Common myeloid progenitor, CD34-positive (primary cell): ENCODE data around the gene ALOX5AP.

Experiments used
- CTCF ChIA-PET: fragments of 350-600 bp; sonication (Branson Sonifier 250); formaldehyde crosslinking; loops from one replicate; lab custom pipeline; 2021; ENCODE audit warnings: antibody characterized with exemption; lab: Charles Lee
- POLR2A ChIA-PET: fragments of 350-600 bp; sonication (Branson Sonifier 250); formaldehyde crosslinking; loops from one replicate; lab custom pipeline; 2021; ENCODE audit warnings: antibody characterized with exemption; lab: Charles Lee
- DNase-seq, 3 donors: peaks; one replicate each; pipeline versions ENCODE4 v3.0.0 to v3.0.0-alpha.2; 2013
- H3K27ac ChIP-seq, 2 experiments: 1 replicate in 1 of 2; 2 replicates in 1 of 2; pipeline ENCODE4 v1.7.0; 2013; ENCODE audit warnings: inconsistent platforms in 2 of 2, low read length in 2 of 2, mild to moderate bottlenecking in 2 of 2, low read depth in 1 of 2, moderate library complexity in 1 of 2; ENCODE audit not compliant: severe bottlenecking in 2 of 2, insufficient read depth in 1 of 2, poor library complexity in 1 of 2
- H3K27me3 ChIP-seq, 5 experiments: replicated peaks in 2 of 5; 1 replicate in 3 of 5; 2 replicates in 2 of 5; pipeline versions ENCODE4 v1.6.1 to v1.7.0; 2013; ENCODE audit warnings: low read length in 4 of 5, mild to moderate bottlenecking in 2 of 5, moderate library complexity in 2 of 5, inconsistent platforms in 1 of 5; ENCODE audit not compliant: insufficient read depth in 5 of 5, control insufficient read depth in 4 of 5
- H3K36me3 ChIP-seq, 4 experiments: 1 replicate in 2 of 4; 2 replicates in 2 of 4; pipeline versions ENCODE4 v1.6.1 to v1.7.0; 2013; ENCODE audit warnings: low read length in 3 of 4, control low read depth in 1 of 4, mild to moderate bottlenecking in 1 of 4; ENCODE audit not compliant: control insufficient read depth in 4 of 4, insufficient read depth in 4 of 4
- H3K4me1 ChIP-seq, 4 experiments: 1 replicate in 3 of 4; 2 replicates in 1 of 4; pipeline versions ENCODE4 v1.6.1 to v1.7.1; 2013; ENCODE audit warnings: low read length in 3 of 4, mild to moderate bottlenecking in 3 of 4, control low read depth in 1 of 4, inconsistent platforms in 1 of 4, moderate library complexity in 1 of 4; ENCODE audit not compliant: control insufficient read depth in 4 of 4, insufficient read depth in 4 of 4; ENCODE audit errors: control extremely low read depth in 1 of 4
- H3K4me3 ChIP-seq, 7 experiments: 1 replicate in 4 of 7; 2 replicates in 3 of 7; pipeline versions ENCODE4 v1.5.1 to v1.7.0; 2013; ENCODE audit warnings: mild to moderate bottlenecking in 7 of 7, low read length in 6 of 7, moderate library complexity in 6 of 7, inconsistent platforms in 2 of 7, low read depth in 2 of 7, control low read depth in 1 of 7; ENCODE audit not compliant: insufficient read depth in 4 of 7, control insufficient read depth in 1 of 7; ENCODE audit errors: extremely low read depth in 1 of 7
- H3K9me3 ChIP-seq, 5 experiments: 1 replicate in 4 of 5; 2 replicates in 1 of 5; pipeline versions ENCODE4 v1.6.1 to v1.7.1; 2013; ENCODE audit warnings: low read length in 4 of 5, mild to moderate bottlenecking in 2 of 5, inconsistent platforms in 1 of 5, low read depth in 1 of 5, moderate library complexity in 1 of 5; ENCODE audit not compliant: control insufficient read depth in 4 of 5, insufficient read depth in 2 of 5; ENCODE audit errors: control extremely low read depth in 1 of 5
- WGBS: methylation state at CpG from one replicate; pipeline ENCODE4 v1.1.5; 2013; ENCODE audit not compliant: insufficient coverage; 5-methylcytosine and 5-hydroxymethylcytosine counted together

The ALOX5AP gene

GRCh38 chr13:30806784-30807183, 71.4 kb downstream of the ALOX5AP start:
- ChIA-PET POLR2A (interaction anchor here (0.8 kb wide), 1 partner anchor 69 kb away, joined by 3 read pairs; no protein-coding TSS in a partner anchor), CTCF (interaction anchor here (1.0 to 3.4 kb wide), 5 partner anchors 10 to 190 kb away, joined by 3 to 14 read pairs (median 5); no protein-coding TSS in a partner anchor)
- peaks cover 0 to 13% (median 9%) of the 10 kb centered on the region in 4 experiments for H3K4me1 ChIP-seq
- no peaks in the 10 kb centered on the region for H3K9me3 ChIP-seq
- DNase-seq: peak; percentile 42 to 78 (median 69)
- H3K36me3 ChIP-seq: no peaks in the 10 kb centered on the region
- no peaks in the 10 kb centered on the region for H3K27me3 ChIP-seq
- WGBS: 0% methylated on average over 1 of the region's 3 CpGs
- H3K27ac ChIP-seq: no peak overlapping the region
- H3K4me3 ChIP-seq: no peak overlapping the region

DNA sequence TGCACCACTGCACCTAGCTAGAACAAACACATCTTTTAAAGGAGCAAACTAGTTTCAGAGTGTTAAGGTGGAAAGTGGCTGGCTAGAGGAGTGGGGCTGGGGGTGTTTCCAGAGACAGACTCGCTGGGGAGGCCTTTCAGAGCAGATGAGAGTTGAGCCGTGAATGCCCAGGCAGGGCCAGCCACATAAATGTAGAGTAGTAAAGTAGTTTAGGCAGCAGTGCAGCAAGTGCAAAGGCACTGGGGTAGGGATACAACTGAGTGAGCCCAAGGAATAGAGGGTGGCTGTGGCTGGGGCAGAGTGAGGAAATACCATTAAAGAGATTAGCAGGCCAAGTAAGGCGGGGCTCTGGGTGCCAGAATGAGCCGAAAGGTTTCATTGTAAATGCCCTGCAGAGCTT, 72.0 kb downstream of the ALOX5AP start:
- no peak overlapping the region for H3K4me3 ChIP-seq
- POLR2A ChIA-PET: interaction anchor here (0.8 kb wide), 1 partner anchor 70 kb away, joined by 3 read pairs; no protein-coding TSS in a partner anchor
- CTCF ChIA-PET: interaction anchor here (1.0 to 3.4 kb wide), 6 partner anchors 11 to 191 kb away, joined by 3 to 14 read pairs (median 4); no protein-coding TSS in a partner anchor
- H3K9me3 ChIP-seq: no peaks in the 10 kb centered on the region
- no peak overlapping the region for H3K27ac ChIP-seq
- H3K36me3 ChIP-seq: no peaks in the 10 kb centered on the region
- WGBS: 97% methylated on average over 4 of the region's 4 CpGs
- H3K27me3 ChIP-seq: no peaks in the 10 kb centered on the region
- peaks cover 0 to 13% (median 9%) of the 10 kb centered on the region in 4 experiments for H3K4me1 ChIP-seq
- no peak for DNase-seq

- 60% methylated on average over 1 of the region's 2 CpGs for WGBS
- H3K27ac ChIP-seq: no peak overlapping the region
- H3K4me1 ChIP-seq: peaks cover 0 to 7% (median 2%) of the 10 kb centered on the region in 4 experiments
- no peaks in the 10 kb centered on the region for H3K27me3 ChIP-seq
- H3K36me3 ChIP-seq: no peaks in the 10 kb centered on the region
- ChIA-PET CTCF (interaction anchor here (0.8 to 1.3 kb wide), 3 partner anchors 9 to 132 kb away, joined by 3 to 4 read pairs (median 4); no protein-coding TSS in a partner anchor), POLR2A (no interaction called here)
- no peak for DNase-seq
- no peaks in the 10 kb centered on the region for H3K9me3 ChIP-seq
- H3K4me3 ChIP-seq: no peak overlapping the region
These were observed 73.3 kb downstream of the ALOX5AP start for GRCh38 chr13:30808600-30808999.

DNA sequence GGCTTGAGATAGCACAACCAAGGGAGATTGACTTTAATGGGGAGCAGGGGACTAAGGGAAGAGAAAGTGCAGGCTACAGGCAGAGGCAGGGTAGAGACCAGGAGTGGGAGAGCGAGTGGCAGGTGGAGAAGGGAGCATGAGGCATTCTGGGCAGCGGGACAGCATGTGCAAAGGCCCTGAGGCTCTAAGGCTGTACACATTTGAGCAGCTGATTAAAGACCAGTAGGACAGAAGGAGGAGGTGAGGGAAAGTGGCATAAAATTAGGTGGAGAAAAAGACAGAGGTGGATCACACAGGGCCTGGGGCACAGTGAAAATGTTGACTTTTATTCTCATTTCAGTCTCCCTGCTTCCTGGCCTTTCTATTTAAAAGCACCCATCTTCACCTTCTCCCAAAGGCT, 74.4 kb downstream of the ALOX5AP start:
- Histone ChIP-seq H3K36me3 (no peaks in the 10 kb centered on the region), H3K27ac (no peak overlapping the region), H3K9me3 (no peaks in the 10 kb centered on the region), H3K4me3 (no peak overlapping the region), H3K4me1 (peaks cover 0 to 7% (median 2%) of the 10 kb centered on the region in 4 experiments), H3K27me3 (no peaks in the 10 kb centered on the region)
- no peak for DNase-seq
- CTCF ChIA-PET: interaction anchor here (1.4 kb wide), 1 partner anchor 141 kb away, joined by 4 read pairs; no protein-coding TSS in a partner anchor
- POLR2A ChIA-PET: no interaction called here
- 100% methylated on average over 1 of the region's 2 CpGs for WGBS

GRCh38 chr13:30810261-30810701, 74.9 kb downstream of the ALOX5AP start:
- Histone ChIP-seq H3K9me3 (no peaks in the 10 kb centered on the region), H3K4me3 (no peak overlapping the region), H3K4me1 (peaks cover 0 to 7% (median 2%) of the 10 kb centered on the region in 4 experiments), H3K36me3 (no peaks in the 10 kb centered on the region), H3K27me3 (no peaks in the 10 kb centered on the region), H3K27ac (no peak overlapping the region)
- ChIA-PET POLR2A (no interaction called here), CTCF (interaction anchor here (1.4 kb wide), 1 partner anchor 142 kb away, joined by 4 read pairs; no protein-coding TSS in a partner anchor)
- whole genome bisulfite sequencing: 98% methylated on average over 6 of the region's 7 CpGs
- DNase-seq: no peak

GRCh38 chr13:30810801-30811200, 75.5 kb downstream of the ALOX5AP start:
- Histone ChIP-seq H3K4me3 (no peak overlapping the region), H3K27me3 (no peaks in the 10 kb centered on the region), H3K36me3 (no peaks in the 10 kb centered on the region), H3K4me1 (peaks cover 0 to 7% (median 2%) of the 10 kb centered on the region in 4 experiments), H3K9me3 (no peaks in the 10 kb centered on the region), H3K27ac (no peak overlapping the region)
- ChIA-PET POLR2A (no interaction called here), CTCF (interaction anchor here (1.4 to 3.0 kb wide), 2 partner anchors 7 to 142 kb away, joined by 4 to 11 read pairs; no protein-coding TSS in a partner anchor)
- 100% methylated on average over 11 of the region's 11 CpGs for WGBS
- no peak for DNase-seq
